Fibroblast of skin of abdomen (primary cell): ENCODE data around the gene WDR70. TPM values are rescaled to one million over a fixed set of nuclear protein-coding genes. Genes with fewer than 3 reads are reported as not detected.
"Not testable (repeated sequence)": the region's sequence is repeated elsewhere in the genome, so short reads cannot be mapped to it uniquely, and the experiment has no call there.

Source experiments
- DNase-seq: peaks from one replicate; pipeline ENCODE4 v3.0.0-alpha.2; 2013
- polyA plus RNA-seq, 2 experiments: library from polyadenylated mRNA; unstranded; fragments of 120-200 nt; gene quantifications; one replicate each; pipeline ENCODE4 v1.2.1, GENCODE V29; 2013; ENCODE audit not compliant: insufficient read length in 2 of 2

Gene WDR70
- polyA plus RNA-seq (2013, experiment 1 of 2; ENCODE audit: insufficient read length): 34.9 TPM
- polyA plus RNA-seq (2013, experiment 2 of 2; ENCODE audit: insufficient read length): 30.0 TPM

GRCh38 chr5:37379100-37379628 lies at the start of gene WDR70:
WDR70 (plus strand) TSS chr5:37379318; CDS start chr5:37379368, 50 bp downstream.
- peak; percentile 90 for DNase-seq

- DNase-seq: not testable (repeated sequence)
These were observed 44.4 kb upstream of the WDR70 start for GRCh38 chr5:37334754-37335153.

- not testable (repeated sequence) for DNase-seq
These were observed 36.4 kb upstream of the WDR70 start for GRCh38 chr5:37342741-37343140.

GRCh38 chr5:37355161-37355560 lies 24.0 kb upstream of the WDR70 start:
- no peak for DNase-seq

GRCh38 chr5:37370550-37370863 lies 8.6 kb upstream of the WDR70 start:
- no peak for DNase-seq

- DNase-seq: peak; percentile 96
These were observed 8.0 kb upstream of the WDR70 start, which contains the start of gene NUP155 for GRCh38 chr5:37370864-37371726. NUP155 (minus strand) TSS chr5:37371106; CDS start chr5:37370977, 129 bp downstream.

- no peak for DNase-seq
These were observed 4.0 kb upstream of the WDR70 start for GRCh38 chr5:37375091-37375490.

GRCh38 chr5:37378066-37378465 lies 1.1 kb upstream of the WDR70 start:
- not testable (repeated sequence) for DNase-seq

- DNase-seq: no peak
These were observed 12.5 kb downstream of the WDR70 start for GRCh38 chr5:37391591-37391990.

GRCh38 chr5:37396352-37396751 lies 17.2 kb downstream of the WDR70 start:
- DNase-seq: no peak

GRCh38 chr5:37400501-37400900 lies 21.4 kb downstream of the WDR70 start:
- DNase-seq: no peak

GRCh38 chr5:37412515-37412914 lies 33.4 kb downstream of the WDR70 start:
- DNase-seq: no peak

GRCh38 chr5:37415456-37415855 lies 36.3 kb downstream of the WDR70 start:
- not testable (repeated sequence) for DNase-seq

- no peak for DNase-seq
These were observed 38.2 kb downstream of the WDR70 start for GRCh38 chr5:37417347-37417746.

- no peak for DNase-seq
These were observed 45.3 kb downstream of the WDR70 start for GRCh38 chr5:37424441-37424840.

- no peak for DNase-seq
These were observed 48.9 kb downstream of the WDR70 start for GRCh38 chr5:37428044-37428443.

GRCh38 chr5:37435261-37435660 lies 56.1 kb downstream of the WDR70 start:
- no peak for DNase-seq

- DNase-seq: no peak
These were observed 57.2 kb downstream of the WDR70 start for GRCh38 chr5:37436146-37436934.

GRCh38 chr5:37437711-37438110 lies 58.6 kb downstream of the WDR70 start:
- DNase-seq: no peak

- DNase-seq: not testable (repeated sequence)
These were observed 66.7 kb downstream of the WDR70 start for GRCh38 chr5:37445783-37446182.

- no peak for DNase-seq
These were observed 69.8 kb downstream of the WDR70 start for GRCh38 chr5:37448941-37449340.

GRCh38 chr5:37451991-37452390 lies 72.9 kb downstream of the WDR70 start:
- DNase-seq: not testable (repeated sequence)

GRCh38 chr5:37453252-37453651 lies 74.1 kb downstream of the WDR70 start:
- not testable (repeated sequence) for DNase-seq
